Measurements from ENCODE around the gene ASPG.

Gene ASPG

DNA sequence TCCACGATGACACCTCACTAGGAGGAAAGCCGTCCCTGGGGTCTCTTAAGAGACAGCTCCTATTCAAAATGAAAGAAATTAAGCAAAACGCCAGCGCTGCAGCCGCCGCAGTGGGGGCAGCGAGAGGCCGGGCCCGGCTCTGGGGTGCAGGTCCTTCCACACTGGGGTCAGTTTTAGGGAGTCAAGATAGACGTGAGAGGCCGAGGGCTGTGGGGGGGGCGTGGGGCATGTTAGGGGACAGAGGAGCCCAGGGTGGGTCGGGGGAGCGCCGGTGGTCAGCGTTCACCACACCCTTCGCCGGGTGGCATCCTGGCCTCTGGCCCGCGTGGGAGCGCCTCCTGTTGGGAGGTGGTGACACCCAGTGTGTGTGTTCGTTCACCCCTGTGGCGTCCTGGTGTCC is 78.5 kb downstream of the ASPG start:
- Histone ChIP-seq H3K9ac (ENCODE audit: low read depth in 1 of 2, low read length in 2 of 2) (no peak overlapping the region), H3K9me3 (ENCODE audit: control insufficient read depth in 2 of 2, low read length in 2 of 2) (no peaks in the 10 kb centered on the region), H3K4me3 (ENCODE audit: low read length in 2 of 2) (no peak overlapping the region), H3K27me3 (ENCODE audit: control insufficient read depth in 2 of 2, insufficient read depth in 2 of 2, low read length in 2 of 2) (no peaks in the 10 kb centered on the region), H3K27ac (ENCODE audit: low read depth in 2 of 2, low read length in 2 of 2) (no peak overlapping the region), H3K36me3 (ENCODE audit: control insufficient read depth in 2 of 2, insufficient read depth in 2 of 2, low read length in 2 of 2) (no peaks in the 10 kb centered on the region), H3K4me1 (ENCODE audit: control insufficient read depth in 2 of 2, insufficient read depth in 2 of 2, low read length in 2 of 2) (no peaks in the 10 kb centered on the region)

DNA sequence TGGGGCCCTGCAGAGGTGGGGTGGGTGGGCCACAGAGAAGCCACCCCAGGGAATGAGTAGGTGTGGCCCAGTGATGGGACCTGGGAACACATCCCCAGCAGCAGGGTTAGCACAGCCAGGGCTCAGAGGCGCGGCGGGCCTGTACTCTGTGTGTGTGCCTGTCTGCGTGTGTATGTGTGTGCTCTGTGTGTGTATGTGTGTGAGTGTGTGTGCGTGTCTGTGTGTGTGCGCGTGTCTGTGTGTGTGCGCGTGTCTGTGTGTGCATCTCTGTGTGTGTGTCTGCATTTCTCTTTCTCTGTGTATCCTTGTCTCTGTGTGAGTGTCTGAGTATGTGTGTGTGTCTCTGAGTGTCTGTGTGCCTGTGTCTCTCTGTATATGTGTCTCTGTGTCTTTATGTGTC is 79.0 kb downstream of the ASPG start:
- H3K27me3 ChIP-seq (ENCODE audit: control insufficient read depth in 2 of 2, insufficient read depth in 2 of 2, low read length in 2 of 2) = no peaks in the 10 kb centered on the region
- no peak overlapping the region for H3K9ac ChIP-seq (ENCODE audit: low read depth in 1 of 2, low read length in 2 of 2)
- no peaks in the 10 kb centered on the region for H3K4me1 ChIP-seq (ENCODE audit: control insufficient read depth in 2 of 2, insufficient read depth in 2 of 2, low read length in 2 of 2)
- H3K27ac ChIP-seq (ENCODE audit: low read depth in 2 of 2, low read length in 2 of 2) = no peak overlapping the region
- no peaks in the 10 kb centered on the region for H3K9me3 ChIP-seq (ENCODE audit: control insufficient read depth in 2 of 2, low read length in 2 of 2)
- H3K36me3 ChIP-seq (ENCODE audit: control insufficient read depth in 2 of 2, insufficient read depth in 2 of 2, low read length in 2 of 2) = no peaks in the 10 kb centered on the region
- no peak overlapping the region for H3K4me3 ChIP-seq (ENCODE audit: low read length in 2 of 2)

Data from mucosa of rectum (tissue), 2 donors.